Measurements from ENCODE around the gene PTEN.

The PTEN gene

GRCh38 chr10:87987206-87987605 is 123.8 kb downstream of the PTEN start:
- no peak for DNase-seq

DNA sequence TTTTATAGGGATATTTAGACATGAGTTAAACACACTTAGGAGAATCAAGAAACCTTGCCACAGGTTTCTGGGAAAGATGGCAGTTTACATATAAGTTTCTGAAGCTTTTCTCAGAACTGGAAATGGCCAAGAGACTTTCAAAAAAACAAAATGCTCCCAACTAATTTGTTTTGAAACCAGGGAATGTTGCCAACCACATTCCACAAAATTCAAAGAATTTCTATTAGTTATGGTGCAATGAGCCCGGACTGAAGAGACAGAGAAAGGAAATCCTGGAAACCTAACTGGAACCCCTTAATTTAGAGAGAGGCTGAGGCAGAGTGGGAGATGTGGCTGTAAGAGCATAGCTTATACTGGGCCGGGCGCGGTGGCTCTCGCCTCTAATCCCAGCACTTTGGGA is 128.5 kb downstream of the PTEN start:
- no peak for DNase-seq

DNA sequence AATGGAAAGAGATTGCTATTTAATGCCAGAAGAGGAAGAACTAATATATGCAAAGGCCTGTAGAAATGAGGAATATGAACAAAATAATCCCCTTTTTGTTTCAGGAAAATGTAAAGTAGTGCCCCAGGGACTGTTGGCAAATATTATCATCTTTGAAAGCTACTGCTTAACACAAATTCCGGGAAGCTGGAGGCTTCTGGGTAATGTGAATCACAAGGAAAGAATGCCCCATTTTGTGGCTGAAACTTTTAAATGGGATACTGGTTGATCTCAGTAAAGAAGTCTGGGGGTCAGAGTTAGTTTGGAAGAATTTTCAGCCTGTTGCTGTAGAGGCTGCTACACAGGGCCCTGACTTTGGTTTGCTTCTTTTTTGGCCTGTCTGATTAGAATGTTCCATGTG is 141.0 kb downstream of the PTEN start:
- no peak for DNase-seq

- DNase-seq: no peak
Observed at GRCh38 chr10:88006261-88006660, 142.8 kb downstream of the PTEN start.

GRCh38 chr10:88008866-88009470 is 145.5 kb downstream of the PTEN start:
- no peak for DNase-seq

DNA sequence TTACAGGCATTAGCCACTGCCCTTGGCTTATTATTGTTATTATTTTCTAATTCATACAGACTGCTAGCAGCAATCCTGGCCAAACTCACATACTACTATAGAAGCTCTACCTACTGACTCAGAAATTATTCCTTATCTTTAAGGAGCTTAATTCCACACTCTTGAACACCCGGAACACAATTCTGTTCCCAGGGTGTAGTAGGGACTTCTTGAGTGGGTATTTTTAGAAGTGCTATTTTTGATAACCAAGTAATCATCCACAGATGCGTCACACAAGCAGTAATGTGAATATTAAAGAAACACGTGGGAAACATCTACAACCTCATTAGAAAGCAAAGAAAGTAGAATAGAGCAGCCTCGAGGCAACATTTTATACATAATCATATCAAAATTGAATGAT is 149.2 kb downstream of the PTEN start:
- DNase-seq: no peak

DNA sequence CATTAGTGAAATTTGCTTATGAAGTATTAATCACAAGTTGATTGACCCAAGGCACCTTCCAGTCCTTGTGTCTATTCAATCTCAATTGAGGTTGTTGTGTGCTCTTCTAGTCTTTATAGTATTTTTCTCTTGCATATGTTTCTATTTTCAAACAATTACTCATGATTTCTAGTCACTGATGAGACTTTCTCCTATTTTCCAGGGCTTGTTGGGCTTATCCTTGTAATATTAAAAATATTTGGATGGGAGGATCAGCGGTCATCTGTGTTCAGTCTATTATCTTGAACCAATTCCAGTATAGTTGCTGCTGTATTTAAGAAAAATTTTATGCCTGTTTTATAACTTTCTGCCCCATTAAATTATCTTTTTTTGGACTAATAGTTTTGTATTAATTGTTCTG is 154.4 kb downstream of the PTEN start:
- DNase-seq: no peak

GRCh38 chr10:88019753-88020152 is 156.3 kb downstream of the PTEN start:
- no peak for DNase-seq

Data from T1000 (cell line).